Fibroblast of lung (primary cell): Measurements from ENCODE around the gene LRRC8C. TPM values are rescaled to one million over a fixed set of nuclear protein-coding genes. Genes with fewer than 3 reads are reported as not detected.

Experiments
- DNase-seq, 2 donors: peaks; one replicate each; pipeline versions ENCODE4 v3.0.0 to v3.0.0-alpha.2; 2010; ENCODE audit warnings: low read depth in 2 of 2
- H2AFZ ChIP-seq: 2 replicates; pipeline ENCODE4 v1.5.1; 2012; ENCODE audit warnings: low read length, control low read depth, inconsistent platforms
- H3K27ac ChIP-seq: 2 replicates; pipeline ENCODE4 v1.5.1; 2011; ENCODE audit warnings: low read length, control low read depth; ENCODE audit not compliant: insufficient read depth
- H3K27me3 ChIP-seq: 2 replicates; pipeline ENCODE4 v1.5.1; 2011; ENCODE audit warnings: mild to moderate bottlenecking, low read length; ENCODE audit not compliant: control insufficient read depth, insufficient read depth
- H3K36me3 ChIP-seq: 2 replicates; pipeline ENCODE4 v1.5.1; 2011; ENCODE audit warnings: low read length; ENCODE audit not compliant: control insufficient read depth, insufficient read depth
- H3K4me1 ChIP-seq: 2 replicates; pipeline ENCODE4 v1.5.1; 2011; ENCODE audit warnings: low read length; ENCODE audit not compliant: control insufficient read depth, insufficient read depth; ENCODE audit errors: extremely low read depth
- H3K4me2 ChIP-seq: 2 replicates; pipeline ENCODE4 v1.5.1; 2011; ENCODE audit warnings: low read length, control low read depth; ENCODE audit not compliant: insufficient read depth; ENCODE audit errors: extremely low read depth
- H3K4me3 ChIP-seq, 4 experiments: fragments of 200-600 bp in 1 of 4; sonication (generic) in 1 of 4; replicated peaks in 1 of 4; 2 replicates each; pipeline ENCODE4 v1.5.1; 2011 to 2016; ENCODE audit warnings: low read length in 4 of 4, low read depth in 3 of 4, mild to moderate bottlenecking in 3 of 4, control low read depth in 2 of 4, inconsistent platforms in 1 of 4, mixed read lengths in 1 of 4; ENCODE audit not compliant: insufficient read depth in 1 of 4; ENCODE audit errors: control extremely low read depth in 1 of 4
- H3K79me2 ChIP-seq: 2 replicates; pipeline ENCODE4 v1.5.1; 2012; ENCODE audit warnings: mild to moderate bottlenecking, low read length, inconsistent platforms; ENCODE audit not compliant: control insufficient read depth, insufficient read depth
- H3K9ac ChIP-seq: 2 replicates; pipeline ENCODE4 v1.5.1; 2011; ENCODE audit warnings: mild to moderate bottlenecking, low read length, control low read depth; ENCODE audit not compliant: insufficient read depth
- H3K9me3 ChIP-seq: 2 replicates; pipeline ENCODE4 v1.5.1; 2012; ENCODE audit warnings: low read depth, low read length; ENCODE audit not compliant: control insufficient read depth, insufficient read depth
- H4K20me1 ChIP-seq: 2 replicates; pipeline ENCODE4 v1.5.1; 2011; ENCODE audit warnings: low read length; ENCODE audit not compliant: control insufficient read depth, insufficient read depth; ENCODE audit errors: extremely low read depth
- EZH2 ChIP-seq: IDR thresholded peaks from 2 replicates; pipeline ENCODE4 v1.5.1; 2012; ENCODE audit warnings: low read length, control low read depth, mild to moderate bottlenecking; ENCODE audit errors: missing control alignments
- polyA plus RNA-seq, 2 donors: library from polyadenylated mRNA; depleted of rRNA in 1 of 2; stranded (reverse) in 1 of 2; unstranded in 1 of 2; fragments of >200 nt; gene quantifications; 2 replicates each; pipeline ENCODE4 v1.2.1, GENCODE V29; 2011 to 2012; ENCODE audit warnings: missing spikeins in 1 of 2
- total RNA-seq: library from RNA; depleted of rRNA; stranded (reverse); fragments of >200 nt; gene quantifications from 2 replicates; pipeline ENCODE4 v1.2.1, GENCODE V29; 2014
- TF ChIP-seq, protein P1 (sequence below), 2 donors: IDR thresholded peaks in 1 of 2; conservative IDR thresholded peaks in 1 of 2; 1 replicate in 1 of 2; 2 replicates in 1 of 2; pipeline ENCODE4 v1.5.1; 2011 to 2012; ENCODE audit warnings: low read length in 2 of 2, control low read depth in 1 of 2, inconsistent platforms in 1 of 2, low read depth in 1 of 2, mild to moderate bottlenecking in 1 of 2

LRRC8C gene
- total and polyA plus RNA-seq, 2 donors (not counting 1 experiment from before 2014, with no cell fraction given): 5.4 to 13.2 TPM

DNA sequence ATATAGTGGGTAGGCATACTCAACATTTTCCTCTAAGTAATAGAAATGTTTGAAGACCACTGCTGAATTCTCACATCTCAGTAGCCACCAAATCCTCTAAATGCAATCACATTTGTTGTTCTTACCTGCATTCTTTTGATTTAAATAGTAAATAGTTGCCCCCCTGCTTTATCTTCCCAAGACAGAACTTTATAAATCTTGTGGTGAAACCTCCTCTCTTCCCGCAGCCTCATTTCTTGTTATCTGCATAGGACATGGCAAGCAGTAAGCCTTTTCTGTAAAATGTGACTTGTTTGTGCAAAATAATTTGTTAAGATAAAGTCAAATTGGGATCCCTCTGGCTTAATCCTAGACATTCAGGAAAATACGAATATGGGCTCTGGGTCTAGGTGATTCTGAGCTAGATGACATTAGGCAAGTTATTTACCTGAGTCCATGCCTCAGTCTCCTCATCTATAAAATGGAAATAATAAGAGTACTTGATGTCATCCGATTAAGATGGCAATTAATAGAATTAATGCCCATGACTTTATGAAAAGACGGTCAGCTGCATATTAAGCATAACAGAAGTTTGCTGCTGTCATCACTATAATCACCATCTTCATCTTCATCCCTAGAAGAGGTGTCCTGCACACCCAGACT is 77.7 kb downstream of the LRRC8C start:
- H3K4me2 ChIP-seq: no peak overlapping the region
- H3K9ac ChIP-seq: no peak overlapping the region
- TF ChIP-seq, protein P1, sequence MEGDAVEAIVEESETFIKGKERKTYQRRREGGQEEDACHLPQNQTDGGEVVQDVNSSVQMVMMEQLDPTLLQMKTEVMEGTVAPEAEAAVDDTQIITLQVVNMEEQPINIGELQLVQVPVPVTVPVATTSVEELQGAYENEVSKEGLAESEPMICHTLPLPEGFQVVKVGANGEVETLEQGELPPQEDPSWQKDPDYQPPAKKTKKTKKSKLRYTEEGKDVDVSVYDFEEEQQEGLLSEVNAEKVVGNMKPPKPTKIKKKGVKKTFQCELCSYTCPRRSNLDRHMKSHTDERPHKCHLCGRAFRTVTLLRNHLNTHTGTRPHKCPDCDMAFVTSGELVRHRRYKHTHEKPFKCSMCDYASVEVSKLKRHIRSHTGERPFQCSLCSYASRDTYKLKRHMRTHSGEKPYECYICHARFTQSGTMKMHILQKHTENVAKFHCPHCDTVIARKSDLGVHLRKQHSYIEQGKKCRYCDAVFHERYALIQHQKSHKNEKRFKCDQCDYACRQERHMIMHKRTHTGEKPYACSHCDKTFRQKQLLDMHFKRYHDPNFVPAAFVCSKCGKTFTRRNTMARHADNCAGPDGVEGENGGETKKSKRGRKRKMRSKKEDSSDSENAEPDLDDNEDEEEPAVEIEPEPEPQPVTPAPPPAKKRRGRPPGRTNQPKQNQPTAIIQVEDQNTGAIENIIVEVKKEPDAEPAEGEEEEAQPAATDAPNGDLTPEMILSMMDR (conservative IDR thresholded peaks at IDR 0.05 in 1 of 2, IDR thresholded peaks at IDR 0.05 in 1 of 2; ENCODE audit: low read depth in 1 of 2, low read length in 2 of 2): no peak
- no peak for TF ChIP-seq EZH2
- DNase-seq: no peak
- no peaks in the 10 kb centered on the region for H3K4me1 ChIP-seq
- no peak overlapping the region for H3K4me3 ChIP-seq
- no peaks in the 10 kb centered on the region for H3K9me3 ChIP-seq
- H3K79me2 ChIP-seq: no peaks in the 10 kb centered on the region
- no peaks in the 10 kb centered on the region for H3K27me3 ChIP-seq
- no peak overlapping the region for H3K27ac ChIP-seq
- H3K36me3 ChIP-seq: peaks cover 3% of the 10 kb centered on the region
- H2AFZ ChIP-seq: no peak overlapping the region
- H4K20me1 ChIP-seq: no peaks in the 10 kb centered on the region

DNA sequence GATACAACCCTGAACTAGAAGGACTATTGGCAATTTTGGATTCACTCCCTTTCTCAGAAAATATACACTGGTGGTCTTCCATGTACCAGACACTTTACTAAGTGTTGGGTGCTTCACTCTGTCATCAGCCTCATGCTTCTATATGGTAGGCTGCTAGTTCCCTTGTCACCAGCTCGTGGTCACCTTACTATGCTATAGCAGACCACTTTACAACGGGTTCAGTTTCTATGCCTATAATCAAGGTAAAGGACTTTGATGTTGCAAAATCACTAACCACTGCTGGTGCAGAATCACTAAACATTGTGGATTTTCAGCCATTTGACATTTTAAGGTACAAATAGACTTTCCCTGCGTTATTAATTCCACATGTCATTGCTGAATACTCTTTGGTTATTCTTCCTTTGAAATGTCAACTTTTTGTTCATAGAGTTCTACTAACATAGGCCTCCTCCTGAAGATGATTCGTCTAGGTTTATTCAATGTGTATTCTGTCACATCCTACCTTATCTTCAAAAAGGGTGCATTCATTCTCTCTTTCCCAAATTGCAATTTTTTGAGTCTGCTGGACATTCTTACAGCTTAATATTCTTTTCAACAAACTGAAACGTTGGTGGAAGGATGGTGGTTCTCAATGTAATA is 78.3 kb downstream of the LRRC8C start:
- H3K27ac ChIP-seq: no peak overlapping the region
- H3K4me3 ChIP-seq: no peak overlapping the region
- no peak overlapping the region for H3K9ac ChIP-seq
- H3K9me3 ChIP-seq: no peaks in the 10 kb centered on the region
- H4K20me1 ChIP-seq: no peaks in the 10 kb centered on the region
- H3K79me2 ChIP-seq: no peaks in the 10 kb centered on the region
- H3K4me1 ChIP-seq: no peaks in the 10 kb centered on the region
- no peak for DNase-seq
- H3K27me3 ChIP-seq: no peaks in the 10 kb centered on the region
- no peak overlapping the region for H3K4me2 ChIP-seq
- H2AFZ ChIP-seq: no peak overlapping the region
- peaks cover 3% of the 10 kb centered on the region for H3K36me3 ChIP-seq
- no peak for TF ChIP-seq EZH2
- TF ChIP-seq, protein P1 (conservative IDR thresholded peaks at IDR 0.05 in 1 of 2, IDR thresholded peaks at IDR 0.05 in 1 of 2; ENCODE audit: low read depth in 1 of 2, low read length in 2 of 2): no peak

DNA sequence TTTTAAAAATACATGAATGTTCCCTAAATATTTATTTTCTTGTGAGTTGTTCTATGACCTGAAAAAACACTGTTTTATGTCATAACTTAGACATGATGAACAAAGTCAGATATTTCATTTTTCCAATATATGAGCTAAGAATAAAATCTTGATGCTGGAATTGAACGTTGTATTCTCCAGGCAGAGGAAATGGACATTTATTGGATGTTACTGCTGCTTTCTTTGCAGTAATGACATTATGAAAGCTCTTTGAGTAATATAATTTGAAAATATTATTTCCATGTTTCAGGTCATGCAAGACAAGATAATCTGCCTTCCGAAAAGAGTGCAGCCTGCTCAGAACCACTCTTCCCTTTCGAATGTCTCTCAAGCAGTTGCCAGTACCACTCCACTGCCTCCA is 79.5 kb downstream of the LRRC8C start:
- Histone ChIP-seq H3K4me3 (no peak overlapping the region), H3K27ac (no peak overlapping the region), H4K20me1 (no peaks in the 10 kb centered on the region), H3K9me3 (no peaks in the 10 kb centered on the region), H3K79me2 (no peaks in the 10 kb centered on the region), H3K9ac (no peak overlapping the region), H3K4me1 (no peaks in the 10 kb centered on the region), H3K4me2 (no peak overlapping the region), H3K36me3 (peaks cover 3% of the 10 kb centered on the region), H3K27me3 (no peaks in the 10 kb centered on the region), H2AFZ (no peak overlapping the region)
- TF ChIP-seq, protein P1 (conservative IDR thresholded peaks at IDR 0.05 in 1 of 2, IDR thresholded peaks at IDR 0.05 in 1 of 2; ENCODE audit: low read depth in 1 of 2, low read length in 2 of 2): no peak
- TF ChIP-seq EZH2: no peak
- DNase-seq: no peak
